K562 (cell line): Measurements from ENCODE around the gene PLEKHH3. TPM values are rescaled to one million over a fixed set of nuclear protein-coding genes. Genes with fewer than 3 reads are reported as not detected.

Source experiments
- AFF1 ChIP-seq, 2 experiments: fragments of 450-650 bp; IDR thresholded peaks; 2 replicates each; pipeline ENCODE4 v1.6.1; 2018; ENCODE audit warnings: mild to moderate bottlenecking in 2 of 2, low read depth in 1 of 2; ENCODE audit not compliant: partially characterized antibody in 2 of 2
- ARHGAP35 ChIP-seq: fragments of 450-650 bp; IDR thresholded peaks from 2 replicates; pipeline ENCODE4 v1.6.1; 2018; ENCODE audit not compliant: partially characterized antibody
- BRCA1 ChIP-seq, 2 experiments: fragments of 450-650 bp in 1 of 2; sonication (generic) in 1 of 2; formaldehyde crosslinking in 1 of 2; IDR thresholded peaks; 2 replicates each; pipeline versions ENCODE4 v1.5.0 to v1.6.1; 2017 to 2020; ENCODE audit warnings: mild to moderate bottlenecking in 1 of 2, missing genetic modification reagents in 1 of 2
- CHCHD3 ChIP-seq: fragments of 250-450 bp; sonication (Bioruptor Pico); IDR thresholded peaks from 2 replicates; pipeline ENCODE4 v2.1.2; 2022; ENCODE audit warnings: mild to moderate bottlenecking
- FOXA3 ChIP-seq, 2 experiments: fragments of 450-650 bp in 1 of 2; sonication (generic) in 1 of 2; formaldehyde crosslinking; IDR thresholded peaks in 1 of 2; conservative IDR thresholded peaks in 1 of 2; 2 replicates each; pipeline versions ENCODE4 v1.4.0 to v1.8.0; 2020 to 2022; ENCODE audit warnings: mild to moderate bottlenecking in 2 of 2, missing genetic modification reagents in 1 of 2
- HCFC1 ChIP-seq: IDR thresholded peaks from 2 replicates; pipeline ENCODE4 v1.6.1; 2012; ENCODE audit warnings: low read depth, low read length, improper control_type of control experiment
- HNRNPK ChIP-seq: fragments of 200-400 bp; formaldehyde crosslinking; IDR thresholded peaks from one replicate; pipeline ENCODE4 v1.6.1; 2018; ENCODE audit warnings: mild to moderate bottlenecking, low read depth, low read length; ENCODE audit not compliant: poor library complexity, severe bottlenecking
- LARP7 ChIP-seq: fragments of 450-650 bp; IDR thresholded peaks from 2 replicates; pipeline ENCODE4 v1.6.1; 2016
- LEF1 ChIP-seq: fragments of 450-650 bp; IDR thresholded peaks from 2 replicates; pipeline ENCODE4 v1.6.1; 2016; ENCODE audit warnings: mild to moderate bottlenecking
- MEIS2 ChIP-seq: fragments of 450-650 bp; IDR thresholded peaks from 2 replicates; pipeline ENCODE4 v1.6.1; 2014; ENCODE audit warnings: mild to moderate bottlenecking; ENCODE audit not compliant: partially characterized antibody
- MTA2 ChIP-seq: fragments of 450-650 bp; IDR thresholded peaks from 2 replicates; pipeline ENCODE4 v1.6.1; 2016; ENCODE audit warnings: low read depth
- NUFIP1 ChIP-seq: fragments of 450-650 bp; IDR thresholded peaks from 2 replicates; pipeline ENCODE4 v1.6.1; 2018; ENCODE audit not compliant: partially characterized antibody
- STAT5A ChIP-seq: IDR thresholded peaks from 2 replicates; pipeline ENCODE4 v1.6.1; 2012; ENCODE audit warnings: low read length, inconsistent platforms, borderline replicate concordance
- ZFPM2 ChIP-seq: fragments of 250-450 bp; sonication (Bioruptor Pico); IDR thresholded peaks from 2 replicates; pipeline ENCODE4 v1.5.1; 2022; ENCODE audit warnings: mild to moderate bottlenecking
- ZNF224 ChIP-seq: sonication (generic); formaldehyde crosslinking; IDR thresholded peaks from 2 replicates; pipeline ENCODE4 v1.8.0; 2022; ENCODE audit warnings: mild to moderate bottlenecking, missing genetic modification reagents
- ZNF318 ChIP-seq, 2 experiments: fragments of 450-650 bp; IDR thresholded peaks; 2 replicates each; pipeline ENCODE4 v1.6.1; 2016; ENCODE audit warnings: mild to moderate bottlenecking in 2 of 2, borderline replicate concordance in 1 of 2, low read depth in 1 of 2, moderate library complexity in 1 of 2
- ZNF589 ChIP-seq: fragments of 200-800 bp; sonication (Bioruptor generic); IDR thresholded peaks from 2 replicates; pipeline ENCODE4 v1.6.1; 2016; ENCODE audit warnings: low read depth, missing genetic modification characterization, missing compliant biosample characterization
- polyA plus RNA-seq, 8 experiments: library from polyadenylated mRNA; depleted of rRNA in 4 of 8; stranded (reverse) in 5 of 8; unstranded in 3 of 8; fragments of >200 nt; fragmentation: Nextera tagmentation in 2 of 8; fragmentation: Illumina TruSeq in 1 of 8; extraction: Ambion mirVana in 2 of 8; extraction: Trizol in 1 of 8; gene quantifications; 2 replicates each; pipeline versions ENCODE4 v1.2.1 to v1.2.3, GENCODE V29; 2011 to 2014; ENCODE audit warnings: inconsistent platforms in 1 of 8, missing spikeins in 1 of 8
- total RNA-seq, 7 experiments: library from RNA; depleted of rRNA in 6 of 7; stranded (reverse); fragments of >200 nt in 6 of 7; fragmentation: Illumina TruSeq in 2 of 7; extraction: Trizol in 2 of 7; gene quantifications; 2 replicates each; pipeline versions ENCODE4 v1.2.1 to v1.2.3, GENCODE V29; 2011 to 2021; ENCODE audit warnings: low replicate concordance in 1 of 7

The PLEKHH3 gene
- total and polyA plus RNA-seq, 9 of the 15 experiments (the other 6 are each of a cell fraction or from before 2014, with no cell fraction given) = 0.58 to 34.5 (median 5.0) TPM

- TF ChIP-seq AFF1 (IDR thresholded peaks at IDR 0.05; ENCODE audit: low read depth in 1 of 2, partially characterized antibody in 2 of 2) (peak in 1 of 2 experiments; percentile 52), ZNF224 (CRISPR knock-in tag) (no peak), STAT5A (no peak), NUFIP1 (no peak), HNRNPK (no peak), ZFPM2 (CRISPR knock-in tag) (no peak), LEF1 (peak; percentile 64; the same call in 1 of the 2 replicates), MEIS2 (peak; percentile 99), FOXA3 (CRISPR knock-in tag; conservative IDR thresholded peaks at IDR 0.05 in 1 of 2, IDR thresholded peaks at IDR 0.05 in 1 of 2) (no peak), ZNF589 (CRISPR knock-in tag) (no peak), CHCHD3 (no peak), HCFC1 (no peak), ARHGAP35 (no peak), BRCA1 (IDR thresholded peaks at IDR 0.05) (no peak), BRCA1 (CRISPR knock-in tag; IDR thresholded peaks at IDR 0.05) (no peak), ZNF318 (IDR thresholded peaks at IDR 0.05; ENCODE audit: borderline replicate concordance in 1 of 2, low read depth in 1 of 2) (no peak), MTA2 (no peak), LARP7 (no peak)
Observed at GRCh38 chr17:42660692-42661345, 16.0 kb downstream of the PLEKHH3 start (continued).
